ENCODE results near the gene PRRT4. TPM values are rescaled to one million over a fixed set of nuclear protein-coding genes. Genes with fewer than 3 reads are reported as not detected.

The PRRT4 gene
- total RNA-seq, 1 donor from 2014 or later: not detected

DNA sequence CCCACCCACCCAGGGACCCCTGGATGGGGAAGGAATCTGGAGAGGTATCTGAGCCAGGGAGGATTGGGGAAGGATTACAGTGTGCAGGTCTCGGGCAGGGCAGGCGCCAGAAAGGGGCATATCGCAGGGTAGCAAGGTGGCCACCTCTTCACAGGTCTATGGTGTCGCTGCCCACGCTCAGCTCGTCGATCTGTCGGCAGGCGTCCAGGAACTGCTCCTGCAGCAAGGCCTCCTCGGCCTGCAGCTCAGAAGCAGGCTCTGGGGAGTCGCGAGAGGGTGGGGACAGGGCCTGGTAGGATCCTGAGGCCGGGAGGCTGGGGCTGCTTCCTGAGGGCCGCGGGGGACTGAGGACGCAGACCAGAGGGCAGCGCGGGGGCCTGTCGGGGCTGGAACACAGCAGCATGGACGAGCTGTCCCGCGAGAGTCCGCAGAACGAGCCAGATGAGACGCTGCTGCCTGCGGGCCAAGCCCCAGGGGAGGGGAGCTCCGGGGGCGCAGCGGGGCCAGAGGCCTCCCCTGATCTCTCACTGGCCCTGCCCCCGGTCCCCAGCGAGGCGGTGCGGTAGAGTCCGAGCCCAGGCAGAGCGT, 10.7 kb downstream of the PRRT4 start:
- ATAC-seq (no peak), DNase-seq (ENCODE audit: low spot score) (no peak)

DNA sequence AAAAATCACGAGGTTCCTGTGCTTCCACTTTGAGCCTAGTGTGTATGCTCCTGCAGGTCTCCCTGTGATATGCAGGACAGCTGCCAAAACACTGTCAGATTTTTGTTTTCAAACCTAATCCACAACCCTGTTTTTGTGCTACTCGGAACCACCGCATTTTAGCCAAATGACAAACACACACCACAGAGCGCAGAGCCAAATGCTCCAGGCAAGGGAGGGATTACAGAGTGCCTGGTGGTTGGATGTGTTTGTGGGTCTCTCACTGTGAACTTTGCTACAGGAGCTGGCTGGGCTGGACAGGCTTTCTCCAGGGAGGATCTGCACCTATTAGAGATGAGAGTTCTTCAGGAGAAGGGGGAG, 12.0 kb downstream of the PRRT4 start:
- no peak for ATAC-seq

DNA sequence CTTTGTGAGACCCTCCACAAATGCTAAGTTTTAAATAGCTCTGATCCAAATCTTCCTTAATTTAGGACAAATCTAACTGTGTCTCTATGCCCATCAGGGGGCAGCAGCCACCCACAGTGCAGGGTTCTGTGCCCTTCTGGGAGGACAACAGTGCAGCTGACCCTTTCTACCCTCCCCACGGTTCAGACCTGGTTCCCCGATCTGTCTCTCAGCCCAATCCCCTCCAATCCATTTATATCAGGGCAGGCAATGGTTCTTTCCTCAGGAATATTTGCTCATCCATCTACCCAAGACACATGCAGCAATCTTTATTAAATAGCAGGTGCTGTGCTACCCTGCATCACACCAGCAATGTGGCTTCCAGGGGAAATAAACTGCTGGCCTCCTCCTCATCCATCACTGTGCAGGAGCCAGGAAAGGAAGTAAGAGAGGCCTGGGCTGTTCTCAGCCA, 13.8 kb downstream of the PRRT4 start:
- ATAC-seq: peak; percentile 40

More for the DNA sequence above, 12.0 kb downstream of the PRRT4 start:
- no peak for DNase-seq (ENCODE audit: low spot score)

DNA sequence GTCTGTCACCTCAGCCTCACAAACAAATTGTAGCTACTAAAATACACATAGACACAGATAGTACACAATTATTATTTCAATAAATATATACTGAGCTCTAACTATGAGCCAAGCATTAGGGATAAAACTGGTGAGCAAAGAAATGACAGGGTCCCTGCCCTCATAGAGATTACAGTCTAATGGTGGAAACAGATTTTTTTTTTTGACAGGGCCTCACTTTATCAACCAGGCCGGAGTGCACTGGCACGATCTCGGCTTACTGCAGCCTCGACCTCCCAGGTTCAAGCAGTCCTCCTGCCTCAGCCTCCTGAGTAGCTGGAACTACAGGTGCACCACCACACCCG, 17.1 kb downstream of the PRRT4 start:
- DNase-seq (ENCODE audit: low spot score) (no peak), ATAC-seq (no peak)

More for the DNA sequence above, 13.8 kb downstream of the PRRT4 start:
- DNase-seq (ENCODE audit: low spot score): no peak

- peak; percentile 96 for ATAC-seq
Measured at GRCh38 chr7:128343554-128344430, 17.7 kb downstream of the PRRT4 start, which contains the start of gene RBM28. Gene RBM28, minus strand, starts transcription at chr7:128343908. Its CDS starts 115 bp downstream, at chr7:128343793.

GRCh38 chr7:128341733-128342132, 19.8 kb downstream of the PRRT4 start:
- no peak for ATAC-seq
- DNase-seq (ENCODE audit: low spot score): no peak

More at GRCh38 chr7:128343554-128344430, 17.7 kb downstream of the PRRT4 start, which contains the start of gene RBM28:
- DNase-seq (ENCODE audit: low spot score): peak; percentile 88

- DNase-seq (ENCODE audit: low spot score) (no peak), ATAC-seq (no peak)
Measured at GRCh38 chr7:128335730-128336129, 25.8 kb downstream of the PRRT4 start.

GRCh38 chr7:128324368-128324680, 37.2 kb downstream of the PRRT4 start:
- ATAC-seq (no peak), DNase-seq (ENCODE audit: low spot score) (no peak)

GRCh38 chr7:128323459-128324367, 37.8 kb downstream of the PRRT4 start:
- no peak for DNase-seq (ENCODE audit: low spot score)
- no peak for ATAC-seq

GRCh38 chr7:128323040-128323439, 38.5 kb downstream of the PRRT4 start:
- ATAC-seq (no peak), DNase-seq (ENCODE audit: low spot score) (no peak)

DNA sequence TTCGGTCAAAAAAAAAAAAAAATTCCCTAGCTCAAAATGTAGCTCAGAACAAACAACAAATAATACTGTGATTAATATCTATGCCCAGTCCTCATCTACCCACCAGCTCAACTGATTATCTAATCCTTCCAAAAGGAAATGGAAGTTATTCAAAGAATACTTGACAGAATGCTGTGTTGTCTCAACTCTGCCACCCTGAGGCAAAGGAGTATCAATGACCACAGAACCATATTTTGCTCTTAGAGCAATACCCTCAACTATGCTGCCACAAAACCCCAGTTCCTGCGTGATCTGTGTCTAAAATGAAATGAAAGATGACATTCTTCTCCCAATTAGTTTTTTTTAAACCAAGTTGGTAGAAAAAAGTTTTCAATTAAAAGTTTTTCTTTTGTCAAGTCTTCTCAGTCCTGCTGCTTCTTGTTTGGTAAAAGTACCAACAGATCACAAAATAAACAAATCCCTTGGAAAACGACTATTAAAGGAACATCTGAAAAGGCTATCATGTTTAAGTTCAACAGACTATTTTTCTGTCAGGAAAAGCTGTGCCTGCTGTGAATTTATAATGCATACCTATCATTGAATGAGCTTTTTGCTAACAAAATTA, 39.3 kb downstream of the PRRT4 start:
- DNase-seq (ENCODE audit: low spot score): no peak
- ATAC-seq: peak; percentile 83

DNA sequence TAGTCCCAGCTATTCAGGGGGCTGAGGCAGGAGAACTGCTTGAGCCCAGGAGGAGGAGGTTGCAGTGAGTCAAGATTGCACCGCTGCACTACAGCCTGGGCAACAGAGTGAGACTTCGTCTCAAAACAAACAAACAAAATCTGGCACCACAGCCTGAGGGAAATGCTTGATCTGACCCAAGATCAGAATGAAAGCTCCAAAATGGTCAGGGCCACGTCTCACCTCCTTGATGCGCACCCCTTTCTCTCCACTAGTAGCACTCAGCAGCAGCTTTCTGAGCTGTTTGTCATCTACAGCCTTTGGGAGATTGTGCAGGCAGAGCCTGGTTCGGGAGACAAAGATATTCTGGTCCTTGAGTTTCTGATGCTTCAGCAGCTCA, 40.5 kb downstream of the PRRT4 start:
- ATAC-seq (no peak), DNase-seq (ENCODE audit: low spot score) (no peak)

GRCh38 chr7:128318691-128319090, 42.8 kb downstream of the PRRT4 start:
- DNase-seq (ENCODE audit: low spot score): no peak
- no peak for ATAC-seq

DNA sequence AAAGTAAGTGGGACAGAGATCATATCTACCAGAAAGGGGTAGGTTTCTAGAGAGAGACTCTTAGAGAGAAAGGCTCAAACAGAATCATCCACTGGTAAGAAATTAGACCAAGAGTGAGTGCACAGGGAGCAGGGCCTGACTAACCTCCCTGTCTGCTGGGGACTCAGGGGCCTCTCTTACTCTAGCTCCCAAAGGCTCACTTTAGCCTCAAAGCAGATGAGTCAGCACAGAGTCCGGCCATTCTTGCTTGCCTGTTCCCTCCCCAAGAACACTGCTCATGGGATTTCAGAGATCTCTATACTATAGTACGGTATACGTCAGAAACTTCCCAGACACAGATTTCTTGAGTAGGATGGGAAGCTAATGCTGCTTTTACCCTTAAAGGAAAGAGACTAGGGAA, 50.5 kb downstream of the PRRT4 start:
- ATAC-seq (no peak), DNase-seq (ENCODE audit: low spot score) (no peak)

- no peak for DNase-seq (ENCODE audit: low spot score)
- peak; percentile 52 for ATAC-seq
Measured at GRCh38 chr7:128310499-128310898, 51.0 kb downstream of the PRRT4 start.

- no peak for DNase-seq (ENCODE audit: low spot score)
- no peak for ATAC-seq
Measured at GRCh38 chr7:128309976-128310375, 51.5 kb downstream of the PRRT4 start.

DNA sequence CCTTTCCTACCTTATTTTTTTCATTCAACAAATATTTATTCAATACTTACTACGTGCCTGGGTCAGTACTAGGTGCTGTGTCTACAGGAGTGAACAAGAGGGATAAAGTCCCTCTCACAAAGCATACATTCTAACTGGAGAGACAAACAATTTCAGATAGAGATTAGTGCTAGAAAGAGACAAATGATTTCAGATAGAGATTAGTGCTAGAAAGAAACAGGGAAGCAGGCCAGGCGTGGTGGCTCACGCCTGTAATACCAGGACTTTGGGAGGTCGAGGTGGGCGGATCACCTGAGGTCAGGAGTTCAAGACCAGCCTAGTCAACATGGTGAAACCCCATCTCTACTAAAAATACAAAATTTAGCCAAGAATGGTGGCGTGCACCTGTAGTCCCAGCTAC, 52.4 kb downstream of the PRRT4 start:
- ATAC-seq: no peak
- no peak for DNase-seq (ENCODE audit: low spot score)

GRCh38 chr7:128307061-128307460, 54.4 kb downstream of the PRRT4 start:
- no peak for ATAC-seq
- no peak for DNase-seq (ENCODE audit: low spot score)

DNA sequence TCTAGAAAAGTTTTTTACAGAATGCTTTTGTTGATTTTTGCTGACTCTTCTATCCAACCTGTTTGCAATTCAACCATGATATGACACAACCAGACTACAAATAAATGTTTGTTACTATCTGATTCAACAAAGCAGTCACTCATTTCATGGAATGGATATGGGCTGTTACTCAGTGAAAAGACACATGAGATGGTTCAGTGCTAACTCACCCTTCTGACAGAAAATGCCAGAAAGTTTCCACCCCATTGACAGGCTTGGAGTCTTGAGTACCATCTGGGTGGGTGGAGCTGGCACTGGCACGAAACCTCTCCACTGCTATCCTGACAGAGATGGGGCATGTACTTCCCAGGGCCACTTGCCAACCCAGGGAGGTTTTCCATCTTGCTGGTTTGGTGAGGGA, 57.3 kb downstream of the PRRT4 start:
- ATAC-seq (no peak), DNase-seq (ENCODE audit: low spot score) (no peak)

- peak; percentile 24 for ATAC-seq
Measured at GRCh38 chr7:128303643-128304042, 57.8 kb downstream of the PRRT4 start.

DNA sequence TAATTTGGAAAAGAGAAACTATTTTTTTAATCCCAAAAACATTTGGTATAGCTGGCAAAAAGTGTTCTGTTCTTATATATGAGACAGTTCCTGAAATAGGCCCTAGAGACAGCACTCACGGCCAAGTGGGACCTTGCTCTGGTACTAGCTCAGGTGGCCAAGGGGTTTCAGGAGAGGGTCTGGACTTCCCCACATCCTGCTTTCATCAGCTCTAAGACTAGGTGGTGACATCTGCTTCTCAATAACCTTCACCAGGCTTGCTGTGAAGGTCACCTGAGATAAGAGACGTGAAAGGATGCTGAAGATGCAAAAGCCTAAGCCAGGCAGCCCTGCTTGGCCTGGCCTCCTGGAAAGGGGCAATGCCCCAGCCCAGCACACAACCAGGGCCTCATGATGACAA, 58.4 kb downstream of the PRRT4 start:
- DNase-seq (ENCODE audit: low spot score): no peak

More at GRCh38 chr7:128303643-128304042, 57.8 kb downstream of the PRRT4 start:
- DNase-seq (ENCODE audit: low spot score): no peak

More for the DNA sequence above, 58.4 kb downstream of the PRRT4 start:
- no peak for ATAC-seq

Measured in left lobe of liver (tissue), 2 donors.